ENCODE data around the gene MAPK10. TPM values are rescaled to one million over a fixed set of nuclear protein-coding genes. Genes with fewer than 3 reads are reported as not detected.

Gene MAPK10
- not detected for total RNA-seq

DNA sequence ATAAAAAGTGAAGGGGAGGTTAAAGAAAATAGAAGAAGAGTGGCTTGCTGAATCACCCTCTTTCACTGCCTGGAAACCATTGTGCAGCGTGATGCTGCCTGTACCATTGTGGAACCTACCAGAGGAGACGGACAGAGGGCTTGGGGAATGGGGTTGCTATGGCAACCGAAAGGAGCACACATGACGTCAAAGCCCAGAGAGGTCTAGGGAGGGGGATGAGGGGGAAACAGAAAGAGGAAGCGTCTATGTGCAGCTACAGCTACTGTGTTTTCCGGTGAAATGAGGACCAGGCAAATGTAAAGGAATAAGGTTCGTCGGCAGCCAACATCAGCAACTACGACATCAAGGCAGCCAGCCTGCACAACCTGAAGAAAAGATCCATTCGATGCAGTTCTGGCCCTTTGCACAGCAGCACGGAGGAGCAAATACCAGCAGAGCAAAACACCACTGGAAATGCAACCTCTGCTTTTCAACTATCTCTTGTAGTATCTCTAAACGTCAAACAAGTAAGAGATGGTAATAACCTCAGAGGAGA is at the start of gene MAPK10:
Gene MAPK10, minus strand, starts transcription at position 110 of the 535 bp plus-strand sequence.
- no peaks in the 10 kb centered on the region for H3K9me3 Mint-ChIP-seq
- peak within 1 kb of the TSS in 1 of 2 donors; percentile 81 for H3K27ac Mint-ChIP-seq
- ATAC-seq (peak; percentile 70 to 90), DNase-seq (ENCODE audit: low spot score in 2 of 2) (peak in 1 of 2 donors; percentile 8)
- H3K36me3 Mint-ChIP-seq, result no peaks in the 10 kb centered on the region

DNA sequence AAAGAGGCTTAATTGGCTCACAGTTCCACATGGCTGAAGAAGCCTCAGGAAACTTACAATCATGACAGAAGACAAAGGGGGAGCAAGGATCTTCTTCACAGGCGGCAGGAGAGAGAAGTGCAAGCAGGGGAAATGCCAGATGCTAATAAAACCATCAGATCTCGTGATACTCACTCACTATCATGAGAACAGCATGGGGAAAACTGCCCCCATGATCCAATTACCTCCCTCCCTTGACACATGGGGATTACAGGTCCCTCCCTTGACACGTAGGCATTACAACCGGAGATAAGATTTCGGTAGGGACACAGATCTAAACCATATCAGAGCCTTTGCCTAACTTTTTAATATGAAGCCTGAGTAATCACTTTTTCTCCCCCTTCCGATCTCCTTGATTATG is 43.7 kb upstream of the MAPK10 start:
- peaks cover 0 to 3% of the 10 kb centered on the region in 2 donors for H3K9me3 Mint-ChIP-seq
- no peak for DNase-seq (ENCODE audit: low spot score in 2 of 2)
- no peak overlapping the region for H3K27ac Mint-ChIP-seq
- H3K36me3 Mint-ChIP-seq, result no peaks in the 10 kb centered on the region
- ATAC-seq, result no peak

DNA sequence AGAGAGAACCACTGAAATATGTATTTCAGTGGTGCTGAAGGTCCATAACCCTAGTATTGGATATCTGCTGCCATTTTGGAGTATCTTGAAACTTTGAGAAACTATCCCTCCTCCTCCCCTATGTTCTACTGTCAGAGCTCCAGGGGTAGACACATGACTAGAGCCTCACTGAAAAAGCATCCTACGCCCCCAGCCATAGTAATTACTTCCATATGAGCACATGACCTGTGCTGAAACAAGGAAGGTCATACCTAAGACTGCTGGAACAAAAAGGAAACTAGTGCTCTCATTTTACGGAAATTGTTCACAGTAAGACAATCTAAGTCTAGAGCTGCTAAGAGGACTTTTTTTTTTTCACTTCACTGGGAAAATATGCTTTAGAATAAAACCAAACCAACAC is 42.0 kb upstream of the MAPK10 start:
- DNase-seq (ENCODE audit: low spot score in 2 of 2) (no peak), ATAC-seq (no peak)
- H3K36me3 Mint-ChIP-seq, result no peaks in the 10 kb centered on the region
- H3K9me3 Mint-ChIP-seq, result peaks cover 0 to 5% of the 10 kb centered on the region in 2 donors
- no peak overlapping the region for H3K27ac Mint-ChIP-seq

DNA sequence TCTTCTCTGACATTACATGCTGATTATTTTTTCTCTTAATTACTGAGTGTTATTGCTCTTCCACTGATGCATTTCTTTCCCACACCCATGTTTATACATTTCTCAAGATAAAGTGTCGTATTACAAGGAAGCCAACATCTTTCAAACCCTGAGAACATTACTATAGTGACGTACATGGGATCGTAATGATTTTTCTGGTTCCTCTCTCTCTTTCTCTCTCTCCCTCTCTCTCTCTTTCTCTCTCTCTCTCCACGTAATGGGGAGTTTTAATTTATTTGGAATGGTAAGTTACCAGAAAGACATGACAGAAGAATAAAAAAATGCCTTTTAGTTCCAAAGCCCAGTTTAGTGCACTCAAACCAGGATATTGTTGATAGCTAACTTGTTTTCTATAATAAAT is 40.4 kb upstream of the MAPK10 start:
- ATAC-seq, result no peak
- no peak overlapping the region for H3K27ac Mint-ChIP-seq
- H3K36me3 Mint-ChIP-seq, result no peaks in the 10 kb centered on the region
- peaks cover 0 to 5% of the 10 kb centered on the region in 2 donors for H3K9me3 Mint-ChIP-seq
- no peak for DNase-seq (ENCODE audit: low spot score in 2 of 2)

DNA sequence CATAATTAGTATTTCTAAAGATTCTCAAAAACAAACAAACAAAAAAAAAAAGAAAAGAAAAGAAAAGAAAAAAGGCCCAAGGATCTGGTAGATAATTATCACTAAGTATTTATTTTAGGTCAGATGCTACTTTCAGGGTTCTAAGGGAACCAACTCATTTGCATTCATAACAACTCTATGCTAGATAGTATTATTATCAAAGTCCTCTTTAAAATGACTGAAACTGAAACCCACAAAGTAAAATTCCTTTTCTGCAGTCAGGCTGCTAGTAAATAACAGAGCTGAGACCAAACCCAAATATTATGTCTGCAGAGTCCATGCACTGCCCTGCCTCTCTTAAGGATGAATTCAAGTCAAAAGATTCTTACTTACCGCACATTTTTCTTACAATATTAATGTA is 38.3 kb upstream of the MAPK10 start:
- no peaks in the 10 kb centered on the region for H3K36me3 Mint-ChIP-seq
- peaks cover 0 to 5% of the 10 kb centered on the region in 2 donors for H3K9me3 Mint-ChIP-seq
- DNase-seq (ENCODE audit: low spot score in 2 of 2) (no peak), ATAC-seq (no peak)
- no peak overlapping the region for H3K27ac Mint-ChIP-seq

DNA sequence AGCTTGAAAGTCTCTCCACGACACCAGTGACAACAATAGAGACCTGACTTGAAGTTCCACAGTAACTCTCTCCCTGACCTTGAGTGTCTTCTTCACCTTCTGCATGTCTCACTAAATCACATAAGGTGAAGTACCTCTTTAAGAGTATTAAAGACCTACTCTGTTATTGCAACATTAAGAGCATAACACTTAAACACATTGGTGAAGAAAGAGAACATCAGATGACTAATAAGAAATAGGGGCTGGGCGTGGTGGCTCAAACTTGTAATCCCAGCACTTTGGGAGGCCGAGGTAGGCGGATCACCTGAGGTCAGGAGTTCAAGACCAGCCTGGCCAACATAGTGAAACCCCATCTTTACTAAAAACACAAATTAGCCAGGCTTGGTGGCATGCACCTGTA is 33.9 kb upstream of the MAPK10 start:
- no peak overlapping the region for H3K27ac Mint-ChIP-seq
- no peak for ATAC-seq

DNA sequence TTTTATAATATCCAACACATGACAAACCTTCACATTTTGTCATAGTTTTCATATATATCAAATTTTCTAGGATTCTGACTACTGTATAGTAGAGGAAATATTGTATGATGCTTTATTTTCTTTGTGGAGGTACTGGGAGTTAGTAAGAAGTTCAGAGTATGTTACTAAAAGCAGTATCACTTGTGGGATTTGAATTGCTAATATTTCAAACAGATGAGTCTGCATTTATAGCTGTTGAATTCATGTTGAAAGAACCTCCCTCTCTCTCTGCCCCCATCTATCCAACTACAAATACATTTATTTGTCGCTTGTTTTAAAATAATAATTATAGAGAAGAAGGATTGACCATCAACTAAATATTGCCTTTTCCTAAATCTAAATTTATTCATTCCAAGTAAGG is 29.8 kb upstream of the MAPK10 start:
- ATAC-seq (no peak), DNase-seq (ENCODE audit: low spot score in 2 of 2) (no peak)
- H3K27ac Mint-ChIP-seq, result no peak overlapping the region
- H3K36me3 Mint-ChIP-seq, result no peaks in the 10 kb centered on the region
- H3K9me3 Mint-ChIP-seq, result peaks cover 0 to 7% of the 10 kb centered on the region in 2 donors

More for the DNA sequence above, 33.9 kb upstream of the MAPK10 start:
- H3K36me3 Mint-ChIP-seq, result no peaks in the 10 kb centered on the region
- peaks cover 4 to 5% of the 10 kb centered on the region in 2 donors for H3K9me3 Mint-ChIP-seq
- no peak for DNase-seq (ENCODE audit: low spot score in 2 of 2)

DNA sequence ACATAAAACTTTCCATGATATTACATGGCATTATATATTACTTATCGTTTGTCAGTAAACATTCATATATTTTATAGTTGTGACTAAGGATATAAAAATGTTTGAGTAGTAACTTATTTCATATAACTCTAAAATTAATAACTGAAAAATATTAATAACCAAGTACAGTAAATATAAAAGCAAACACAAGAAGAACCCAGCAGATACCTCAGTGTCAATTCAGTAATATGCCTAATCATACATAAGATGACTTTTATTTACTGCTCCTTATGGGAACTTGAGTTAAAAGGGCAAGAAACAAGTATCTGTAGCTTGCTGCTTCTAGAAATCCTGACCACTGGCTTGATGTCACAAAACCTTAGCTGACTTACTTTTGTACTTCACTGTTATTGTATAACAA is 28.4 kb upstream of the MAPK10 start:
- Mint-ChIP-seq H3K27ac (no peak overlapping the region), H3K36me3 (no peaks in the 10 kb centered on the region), H3K9me3 (peaks cover 0 to 7% of the 10 kb centered on the region in 2 donors)
- ATAC-seq (no peak), DNase-seq (ENCODE audit: low spot score in 2 of 2) (no peak)

DNA sequence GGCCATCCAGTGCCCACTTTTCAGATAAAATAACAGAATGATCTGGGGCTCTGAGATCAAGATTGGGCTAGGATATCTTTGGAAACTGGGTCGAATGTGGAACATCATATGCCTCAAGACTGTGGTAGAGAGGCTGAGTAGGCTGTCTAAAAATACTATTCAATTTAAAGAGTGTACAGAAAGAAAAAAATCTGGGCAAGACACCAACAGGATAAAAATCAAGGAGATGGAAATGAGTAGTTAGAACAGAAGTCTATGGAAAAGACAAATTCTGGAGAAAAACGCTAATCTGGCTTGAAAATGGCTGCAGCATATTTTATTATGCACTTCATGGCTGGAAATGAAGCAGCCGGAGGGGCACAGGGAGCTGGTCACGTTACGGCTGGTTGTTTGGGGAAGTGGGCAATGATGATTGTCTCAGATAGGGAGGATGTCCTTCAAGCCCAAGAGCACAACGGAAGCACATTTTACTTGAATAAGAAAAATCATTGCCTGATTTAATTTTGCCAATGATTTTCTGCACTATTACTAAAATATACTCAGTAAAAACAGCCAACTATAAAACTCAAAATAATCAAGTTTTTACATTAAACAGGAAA is 27.1 kb upstream of the MAPK10 start:
- H3K36me3 Mint-ChIP-seq, result no peaks in the 10 kb centered on the region
- no peak for ATAC-seq
- no peak overlapping the region for H3K27ac Mint-ChIP-seq
- no peak for DNase-seq (ENCODE audit: low spot score in 2 of 2)
- H3K9me3 Mint-ChIP-seq, result peaks cover 0 to 3% of the 10 kb centered on the region in 2 donors

DNA sequence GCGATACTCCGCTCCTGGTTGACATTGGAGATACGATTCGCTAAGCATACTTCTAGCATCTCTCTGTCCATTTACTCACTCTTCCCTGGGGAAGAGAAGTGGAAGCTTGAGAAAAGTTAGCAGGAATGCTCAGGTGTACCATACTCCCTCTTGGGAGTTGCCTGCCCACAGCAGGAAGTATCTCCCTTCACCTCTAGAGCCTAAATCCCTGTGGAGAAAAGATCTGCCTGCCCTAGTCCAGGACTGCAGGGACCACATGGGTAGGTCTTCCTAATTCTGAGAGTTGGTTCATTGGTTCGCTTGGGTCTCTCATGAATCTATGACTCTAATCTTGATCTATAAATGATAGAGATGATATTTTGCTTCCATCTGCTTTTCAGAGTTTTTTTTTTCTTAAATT is 26.3 kb upstream of the MAPK10 start:
- DNase-seq (ENCODE audit: low spot score in 2 of 2) (no peak), ATAC-seq (no peak)
- H3K36me3 Mint-ChIP-seq, result no peaks in the 10 kb centered on the region
- H3K9me3 Mint-ChIP-seq, result peaks cover 0 to 3% of the 10 kb centered on the region in 2 donors
- no peak overlapping the region for H3K27ac Mint-ChIP-seq

DNA sequence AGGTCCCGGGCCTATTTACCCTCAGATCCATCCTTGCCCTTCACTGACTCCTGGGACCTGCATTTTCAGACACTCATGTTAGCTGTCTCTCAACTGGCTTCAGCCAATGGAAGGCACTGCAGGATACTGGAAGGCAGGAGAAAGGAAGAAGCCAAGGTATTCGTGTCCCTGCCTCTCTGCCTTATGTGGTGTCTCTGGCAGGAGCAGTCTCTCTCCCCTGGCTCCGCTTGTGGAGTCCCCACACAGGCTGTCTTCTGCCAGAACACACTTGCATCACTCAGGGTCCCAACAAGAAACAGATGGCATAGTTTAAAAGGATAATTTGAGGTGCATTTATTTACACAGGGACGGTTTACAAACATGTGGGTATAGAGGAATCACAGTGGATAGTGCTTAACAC is 21.6 kb upstream of the MAPK10 start:
- H3K36me3 Mint-ChIP-seq, result no peaks in the 10 kb centered on the region
- no peak overlapping the region for H3K27ac Mint-ChIP-seq
- H3K9me3 Mint-ChIP-seq, result peaks cover 9% of the 10 kb centered on the region in 2 donors
- DNase-seq (ENCODE audit: low spot score in 2 of 2) (no peak), ATAC-seq (no peak)

DNA sequence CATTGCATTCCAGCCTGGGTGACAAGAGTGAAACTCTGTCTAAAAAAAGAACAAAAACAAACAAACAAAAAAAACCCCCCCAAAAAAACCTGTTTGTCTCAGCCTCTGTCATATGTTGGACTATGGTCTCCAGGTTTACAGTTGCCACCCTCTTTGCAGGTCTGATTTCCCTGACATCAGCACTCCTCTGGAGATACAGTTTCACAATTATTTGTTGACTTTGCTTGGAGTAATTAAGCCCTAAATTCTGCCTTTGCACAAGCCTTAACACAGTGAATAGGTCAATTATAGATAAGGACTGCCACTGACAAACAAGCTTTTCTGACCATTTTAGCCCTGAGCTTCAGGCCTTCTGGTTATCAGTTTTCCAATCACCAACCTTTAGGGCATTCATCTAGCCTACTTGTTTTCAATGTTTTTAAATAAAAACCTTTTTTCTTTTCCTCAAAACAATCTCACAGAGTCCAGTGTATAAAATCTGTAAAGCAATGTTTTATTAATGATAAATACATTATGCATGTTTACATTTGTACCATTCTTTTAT is 20.4 kb upstream of the MAPK10 start:
- no peaks in the 10 kb centered on the region for H3K36me3 Mint-ChIP-seq
- H3K9me3 Mint-ChIP-seq, result peaks cover 6 to 9% of the 10 kb centered on the region in 2 donors
- H3K27ac Mint-ChIP-seq, result no peak overlapping the region
- ATAC-seq, result no peak
- DNase-seq (ENCODE audit: low spot score in 2 of 2), result no peak

DNA sequence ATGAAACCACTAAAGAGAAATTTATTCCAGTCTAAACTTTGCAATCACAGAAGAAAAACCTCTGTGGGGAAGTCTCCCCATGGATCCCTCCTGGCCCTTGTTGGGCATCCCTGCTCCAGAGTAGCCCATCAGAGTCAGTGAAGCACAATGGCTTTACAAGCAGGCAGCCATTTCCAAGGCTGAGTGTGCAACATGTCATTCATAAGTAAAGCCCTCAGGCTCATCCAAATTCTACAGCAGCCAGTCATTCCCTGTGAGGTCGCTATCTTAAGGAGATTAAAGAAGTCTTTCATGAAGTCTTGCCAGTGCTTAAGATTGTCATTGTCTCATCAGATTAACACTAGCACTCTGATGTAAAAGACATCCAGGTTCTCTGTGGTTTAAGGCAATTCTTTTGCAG is 17.0 kb upstream of the MAPK10 start:
- H3K27ac Mint-ChIP-seq, result no peak overlapping the region

DNA sequence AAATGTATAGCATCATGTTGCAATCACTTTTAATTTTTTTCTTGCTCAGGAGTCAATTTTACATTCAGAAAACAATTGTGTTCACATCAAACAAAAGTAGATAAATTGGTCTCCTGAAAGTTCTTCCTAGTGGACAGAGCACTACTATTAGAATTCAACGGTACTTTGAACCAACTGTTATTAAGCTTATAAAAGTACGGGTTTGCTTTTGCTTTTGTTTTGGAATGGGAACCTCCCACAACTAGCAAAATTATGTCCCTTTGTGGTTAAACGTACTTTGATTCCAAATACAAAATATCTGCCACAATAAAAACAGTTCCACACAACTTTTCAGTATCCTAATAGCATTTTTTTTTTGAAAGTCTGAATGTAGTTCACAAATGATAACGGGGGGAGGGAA is 8.6 kb upstream of the MAPK10 start:
- DNase-seq (ENCODE audit: low spot score in 2 of 2) (no peak), ATAC-seq (no peak)
- Mint-ChIP-seq H3K27ac (no peak overlapping the region), H3K36me3 (peaks cover 9 to 13% of the 10 kb centered on the region in 2 donors), H3K9me3 (peaks cover 12 to 17% of the 10 kb centered on the region in 2 donors)

More for the DNA sequence above, 17.0 kb upstream of the MAPK10 start:
- ATAC-seq, result no peak
- no peak for DNase-seq (ENCODE audit: low spot score in 2 of 2)
- peaks cover 3 to 8% of the 10 kb centered on the region in 2 donors for H3K36me3 Mint-ChIP-seq
- peaks cover 12 to 19% of the 10 kb centered on the region in 2 donors for H3K9me3 Mint-ChIP-seq

DNA sequence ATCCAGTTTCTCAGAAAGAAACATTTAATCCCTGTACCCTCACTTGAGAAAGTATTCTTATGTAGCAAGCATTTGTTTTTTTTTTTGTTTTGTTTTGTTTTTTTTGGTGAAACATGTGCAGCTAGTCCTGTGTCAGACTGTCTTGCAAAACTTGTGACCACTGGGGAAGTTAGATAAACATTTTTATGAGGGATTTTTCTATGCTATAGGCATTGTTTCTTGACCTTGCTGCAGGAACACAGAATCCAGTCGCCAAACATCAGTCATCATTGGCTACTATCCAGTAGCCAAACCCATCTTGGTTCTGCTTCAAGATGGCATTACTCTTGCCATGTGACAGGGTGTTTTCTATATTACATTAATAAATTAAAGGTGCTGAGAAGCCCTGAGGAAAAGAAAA is 7.7 kb upstream of the MAPK10 start:
- Mint-ChIP-seq H3K9me3 (peaks cover 11 to 15% of the 10 kb centered on the region in 2 donors), H3K27ac (no peak overlapping the region), H3K36me3 (peaks cover 9 to 12% of the 10 kb centered on the region in 2 donors)
- ATAC-seq, result no peak
- DNase-seq (ENCODE audit: low spot score in 2 of 2), result no peak

DNA sequence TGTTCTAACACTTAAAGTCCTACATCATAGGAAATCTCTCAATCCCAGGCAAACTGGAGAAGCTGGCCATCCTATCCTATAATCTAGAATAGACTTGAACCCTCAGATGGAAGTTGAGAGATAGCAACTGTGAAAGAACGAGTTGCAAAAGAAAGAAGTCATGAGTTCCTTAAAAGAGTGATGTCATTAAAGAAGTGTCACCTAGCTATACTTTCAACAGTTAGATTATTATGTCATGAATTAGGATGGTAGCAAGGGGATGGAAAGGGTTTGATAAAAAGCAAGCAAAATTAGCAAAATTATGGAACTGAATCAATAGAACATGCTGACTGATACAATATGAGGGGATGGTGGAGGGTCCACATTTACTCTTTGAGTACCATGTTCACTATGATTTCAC is 7.1 kb upstream of the MAPK10 start:
- Mint-ChIP-seq H3K27ac (no peak overlapping the region), H3K36me3 (peaks cover 6% of the 10 kb centered on the region in 2 donors), H3K9me3 (peaks cover 8% of the 10 kb centered on the region in 2 donors)
- DNase-seq (ENCODE audit: low spot score in 2 of 2), result no peak
- ATAC-seq, result no peak

DNA sequence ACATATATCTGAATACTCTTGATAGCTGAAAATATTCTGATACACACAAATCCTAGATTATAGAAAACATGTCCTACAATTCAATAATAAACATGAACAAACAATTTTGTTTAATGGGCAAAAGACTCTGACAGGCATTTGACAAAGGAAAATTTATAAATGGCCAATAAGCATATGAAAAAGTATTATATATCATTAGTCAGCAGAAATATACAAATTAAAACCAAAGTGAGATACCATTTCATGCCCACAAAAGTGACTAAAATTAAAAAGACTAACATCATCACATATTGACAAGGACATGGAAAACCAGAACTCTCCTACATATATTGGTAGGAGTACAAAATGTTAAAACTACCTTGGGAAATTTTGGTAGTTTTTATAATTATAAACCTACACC is 2.7 kb upstream of the MAPK10 start:
- H3K27ac Mint-ChIP-seq, result no peak overlapping the region
- H3K36me3 Mint-ChIP-seq, result no peaks in the 10 kb centered on the region
- DNase-seq (ENCODE audit: low spot score in 2 of 2), result no peak
- H3K9me3 Mint-ChIP-seq, result no peaks in the 10 kb centered on the region
- no peak for ATAC-seq

DNA sequence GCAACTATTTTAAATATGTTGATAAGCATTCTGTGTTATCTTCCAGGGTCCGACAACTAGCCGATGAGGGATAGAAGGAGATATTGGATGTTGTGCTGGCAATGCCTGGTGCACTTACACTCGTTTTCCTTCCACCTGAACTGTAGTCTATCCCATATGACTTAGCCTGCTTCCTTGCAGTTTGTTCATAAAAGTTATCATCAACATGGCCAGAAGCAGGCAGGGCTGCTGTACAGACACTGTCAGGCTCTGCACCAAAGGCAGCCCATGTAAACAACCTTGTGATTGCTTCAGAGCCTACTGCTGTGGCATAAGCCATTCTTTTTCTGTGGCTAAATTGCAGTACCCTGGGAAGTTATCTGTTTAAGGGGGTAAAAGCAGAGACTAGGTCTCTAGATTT is 1.6 kb downstream of the MAPK10 start:
- no peak for DNase-seq (ENCODE audit: low spot score in 2 of 2)
- H3K36me3 Mint-ChIP-seq, result no peaks in the 10 kb centered on the region
- H3K27ac Mint-ChIP-seq, result no peak overlapping the region
- H3K9me3 Mint-ChIP-seq, result no peaks in the 10 kb centered on the region
- ATAC-seq, result no peak

Measured in activated naive CD4-positive, alpha-beta T cell treated with anti-CD3 and anti-CD28 coated beads, Interleukin-2, amount 50 U/mL, for 72 hours (primary cell).